ENCODE data around the gene HNRNPUL2.
A peak's percentile ranks its signal among the peaks of the same experiment; 100 is the strongest.
"Not testable (repeated sequence)": the region's sequence is repeated elsewhere in the genome, so short reads cannot be mapped to it uniquely, and the experiment has no call there.

The HNRNPUL2 gene

DNA sequence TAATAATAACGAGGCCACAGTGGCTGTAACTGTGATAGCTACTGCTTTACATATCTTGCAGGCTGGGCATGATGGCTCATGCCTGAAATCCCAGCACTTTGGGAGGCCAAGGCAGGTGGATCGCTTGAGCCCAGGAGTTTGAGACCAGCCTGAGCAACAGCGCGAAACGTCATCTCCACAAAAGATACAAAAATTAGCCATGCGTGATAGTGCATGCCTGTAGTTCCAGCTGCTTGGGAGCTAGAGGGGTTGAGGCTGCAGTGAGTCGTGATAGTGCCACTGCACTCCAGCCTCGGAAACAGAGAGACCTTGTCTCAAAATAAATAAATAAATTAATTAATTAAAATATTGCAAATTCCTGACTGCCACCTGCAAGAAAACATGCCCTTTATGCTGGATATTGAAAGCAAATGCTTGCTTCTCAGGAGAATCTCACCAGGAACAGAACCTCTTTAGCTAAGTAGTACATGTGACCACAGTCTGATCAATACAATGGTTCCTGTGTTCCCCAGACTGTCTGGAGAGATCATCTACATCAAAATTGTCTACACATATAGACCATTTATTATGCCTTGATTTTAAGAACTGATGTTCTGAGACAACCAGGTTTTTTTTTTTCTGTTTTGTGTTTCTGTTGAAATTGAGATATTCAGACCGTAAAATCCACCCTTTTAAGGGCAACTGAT lies 20.4 kb upstream of the HNRNPUL2 start:
- H3K27ac Mint-ChIP-seq: no peak overlapping the region
- H3K4me1 Mint-ChIP-seq (ENCODE audit: low read depth): peaks cover 16% of the 10 kb centered on the region
- H3K27me3 Mint-ChIP-seq: no peaks in the 10 kb centered on the region
- peaks cover 5% of the 10 kb centered on the region for H3K36me3 Mint-ChIP-seq (ENCODE audit: low read depth)
- H3K4me3 Mint-ChIP-seq: no peak overlapping the region
- no peaks in the 10 kb centered on the region for H3K9me3 Mint-ChIP-seq

- Mint-ChIP-seq H3K4me1 (ENCODE audit: low read depth) (peaks cover 7% of the 10 kb centered on the region), H3K36me3 (ENCODE audit: low read depth) (peaks cover 41% of the 10 kb centered on the region), H3K27me3 (no peaks in the 10 kb centered on the region), H3K9me3 (no peaks in the 10 kb centered on the region), H3K4me3 (no peak overlapping the region), H3K27ac (no peak overlapping the region)
Measured at GRCh38 chr11:62737196-62737595, 9.9 kb upstream of the HNRNPUL2 start.

DNA sequence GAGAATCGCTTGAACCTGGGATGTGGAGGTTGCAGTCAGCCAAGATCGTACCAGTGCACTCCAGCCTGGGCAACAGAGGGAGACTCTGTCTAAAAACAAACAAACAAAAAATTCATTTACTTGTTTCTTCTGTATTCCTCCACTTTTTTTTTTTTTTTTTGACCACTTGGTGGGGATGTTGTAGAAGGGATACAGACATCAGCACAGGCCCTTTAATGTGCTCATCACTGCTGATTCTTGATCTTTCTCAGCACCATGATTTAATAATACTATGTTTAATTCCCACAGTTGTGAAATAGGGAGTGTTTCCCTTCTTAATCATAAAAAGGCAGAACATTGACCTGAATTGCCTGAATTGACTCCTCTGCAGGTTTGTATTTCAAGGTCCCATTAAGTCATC lies 5.6 kb upstream of the HNRNPUL2 start:
- Mint-ChIP-seq H3K9me3 (no peaks in the 10 kb centered on the region), H3K27ac (no peak overlapping the region), H3K36me3 (ENCODE audit: low read depth) (peaks cover 33% of the 10 kb centered on the region), H3K27me3 (no peaks in the 10 kb centered on the region), H3K4me1 (ENCODE audit: low read depth) (peaks cover 28% of the 10 kb centered on the region), H3K4me3 (no peak overlapping the region)

- Mint-ChIP-seq H3K4me3 (peak overlapping the region; percentile 95), H3K36me3 (ENCODE audit: low read depth) (peaks cover 30% of the 10 kb centered on the region), H3K4me1 (ENCODE audit: low read depth) (peaks cover 46% of the 10 kb centered on the region)
- not testable (repeated sequence) for H3K27me3 Mint-ChIP-seq, H3K27ac Mint-ChIP-seq, H3K9me3 Mint-ChIP-seq
Measured at GRCh38 chr11:62730076-62730475, 2.8 kb upstream of the HNRNPUL2 start.

DNA sequence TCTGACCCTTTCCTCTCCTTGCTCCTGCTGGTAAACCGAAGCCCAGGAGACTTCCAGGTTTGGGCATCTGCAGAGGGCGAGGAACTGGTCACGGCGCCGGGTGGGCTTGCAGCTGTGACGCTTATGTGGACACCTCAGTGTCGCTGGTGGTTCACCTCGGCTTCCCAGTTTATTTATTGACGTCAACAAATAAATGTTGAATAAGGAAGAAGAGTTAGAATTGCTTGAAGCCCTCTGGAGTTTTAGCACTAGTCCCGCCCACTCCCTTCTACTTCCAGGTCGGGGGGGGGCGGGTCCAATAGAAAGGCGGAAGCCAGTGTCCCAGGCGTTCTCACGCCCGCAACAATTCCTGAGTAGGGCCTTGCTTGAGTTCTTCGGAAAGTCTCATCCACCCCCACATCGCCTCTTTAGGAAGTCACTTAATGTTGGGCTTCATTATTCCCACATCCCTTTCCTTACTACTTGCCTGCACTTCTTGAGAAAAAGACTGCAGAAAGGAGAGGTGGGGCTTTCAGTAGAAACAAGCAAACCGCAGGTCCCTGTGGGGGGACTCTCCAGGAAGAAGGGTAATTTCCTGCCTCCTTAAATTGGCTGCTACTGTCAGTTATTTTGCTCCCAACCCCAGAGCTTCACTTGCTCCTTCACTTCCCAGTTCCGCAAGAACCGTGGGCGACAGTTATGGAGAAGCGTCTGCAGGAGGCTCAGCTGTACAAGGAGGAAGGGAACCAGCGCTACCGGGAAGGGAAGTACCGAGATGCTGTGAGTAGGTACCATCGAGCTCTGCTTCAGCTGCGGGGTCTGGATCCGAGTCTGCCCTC lies 1.1 kb upstream of the HNRNPUL2 start, which contains the start of gene TTC9C:
TTC9C (plus strand) TSS at position 316 of the 818 bp plus-strand sequence; CDS start at position 679, 363 bp downstream.
- H3K4me3 Mint-ChIP-seq: peak within 1 kb of the TSS; percentile 95
- peak within 1 kb of the TSS; percentile 99 for H3K27ac Mint-ChIP-seq
- H3K4me1 Mint-ChIP-seq (ENCODE audit: low read depth): peaks cover 63% of the 10 kb centered on the region
- no peaks in the 10 kb centered on the region for H3K9me3 Mint-ChIP-seq
- H3K27me3 Mint-ChIP-seq: no peaks in the 10 kb centered on the region
- peaks cover 41% of the 10 kb centered on the region for H3K36me3 Mint-ChIP-seq (ENCODE audit: low read depth)

- Mint-ChIP-seq H3K9me3 (no peaks in the 10 kb centered on the region), H3K27ac (peak overlapping the region; percentile 99), H3K4me1 (ENCODE audit: low read depth) (peaks cover 62% of the 10 kb centered on the region), H3K27me3 (no peaks in the 10 kb centered on the region), H3K36me3 (ENCODE audit: low read depth) (peaks cover 41% of the 10 kb centered on the region), H3K4me3 (peak overlapping the region; percentile 95)
Measured at GRCh38 chr11:62727872-62728170, 564 bp upstream of the HNRNPUL2 start.

DNA sequence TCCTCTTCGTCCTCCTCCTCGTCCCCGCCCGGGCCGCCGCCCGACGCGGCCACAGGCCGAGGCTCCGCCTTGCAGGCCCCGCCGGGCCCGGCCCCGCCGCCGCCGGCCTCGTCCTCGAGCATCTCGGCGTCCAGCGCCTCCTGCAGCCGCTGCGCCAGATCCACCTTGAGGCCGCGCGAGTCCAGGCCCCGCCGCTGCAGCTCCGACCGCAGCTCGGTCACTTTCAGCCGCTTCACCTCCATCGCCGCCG lies 417 bp downstream of the HNRNPUL2 start:
- peaks cover 51% of the 10 kb centered on the region for H3K36me3 Mint-ChIP-seq (ENCODE audit: low read depth)
- H3K4me1 Mint-ChIP-seq (ENCODE audit: low read depth): peaks cover 69% of the 10 kb centered on the region
- H3K4me3 Mint-ChIP-seq: peak overlapping the region; percentile 95
- peak overlapping the region; percentile 99 for H3K27ac Mint-ChIP-seq
- no peaks in the 10 kb centered on the region for H3K27me3 Mint-ChIP-seq
- H3K9me3 Mint-ChIP-seq: no peaks in the 10 kb centered on the region

- H3K36me3 Mint-ChIP-seq (ENCODE audit: low read depth): peaks cover 56% of the 10 kb centered on the region
- no peaks in the 10 kb centered on the region for H3K27me3 Mint-ChIP-seq
- peaks cover 66% of the 10 kb centered on the region for H3K4me1 Mint-ChIP-seq (ENCODE audit: low read depth)
- H3K27ac Mint-ChIP-seq: peak overlapping the region; percentile 99
- no peaks in the 10 kb centered on the region for H3K9me3 Mint-ChIP-seq
- H3K4me3 Mint-ChIP-seq: peak overlapping the region; percentile 95
Measured at GRCh38 chr11:62726156-62726914, 922 bp downstream of the HNRNPUL2 start.

DNA sequence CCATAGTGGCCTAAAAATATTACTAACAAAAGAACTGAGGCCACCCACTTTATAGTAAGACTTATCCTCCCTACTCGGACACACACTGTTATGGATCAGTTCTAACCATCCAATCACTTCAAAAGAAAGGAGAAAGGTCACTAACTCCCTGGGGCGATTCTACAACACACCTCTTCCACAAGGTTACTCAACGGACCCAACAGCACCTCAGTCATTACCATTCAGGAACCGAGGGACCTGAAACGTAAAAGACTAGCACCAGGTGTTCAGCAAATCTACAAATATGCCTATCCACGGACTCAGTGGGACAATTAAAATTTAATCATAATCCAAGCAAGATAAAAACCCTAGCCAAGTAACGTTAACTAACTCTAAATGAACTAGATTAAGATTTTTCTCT lies 1.6 kb downstream of the HNRNPUL2 start:
- Mint-ChIP-seq H3K27ac (peak overlapping the region; percentile 99), H3K4me1 (ENCODE audit: low read depth) (peaks cover 61% of the 10 kb centered on the region), H3K9me3 (no peaks in the 10 kb centered on the region), H3K36me3 (ENCODE audit: low read depth) (peaks cover 59% of the 10 kb centered on the region), H3K27me3 (no peaks in the 10 kb centered on the region), H3K4me3 (peak overlapping the region; percentile 95)

- Mint-ChIP-seq H3K4me3 (peak overlapping the region; percentile 95), H3K9me3 (no peaks in the 10 kb centered on the region), H3K27ac (peak overlapping the region; percentile 67), H3K4me1 (ENCODE audit: low read depth) (peaks cover 62% of the 10 kb centered on the region), H3K27me3 (no peaks in the 10 kb centered on the region), H3K36me3 (ENCODE audit: low read depth) (peaks cover 70% of the 10 kb centered on the region)
Measured at GRCh38 chr11:62724171-62724570, 3.1 kb downstream of the HNRNPUL2 start.

GRCh38 chr11:62721994-62722393 lies 5.3 kb downstream of the HNRNPUL2 start:
- Mint-ChIP-seq H3K4me1 (ENCODE audit: low read depth) (peaks cover 53% of the 10 kb centered on the region), H3K27me3 (no peaks in the 10 kb centered on the region), H3K9me3 (no peaks in the 10 kb centered on the region), H3K4me3 (no peak overlapping the region), H3K36me3 (ENCODE audit: low read depth) (peaks cover 83% of the 10 kb centered on the region), H3K27ac (peak overlapping the region; percentile 66)

DNA sequence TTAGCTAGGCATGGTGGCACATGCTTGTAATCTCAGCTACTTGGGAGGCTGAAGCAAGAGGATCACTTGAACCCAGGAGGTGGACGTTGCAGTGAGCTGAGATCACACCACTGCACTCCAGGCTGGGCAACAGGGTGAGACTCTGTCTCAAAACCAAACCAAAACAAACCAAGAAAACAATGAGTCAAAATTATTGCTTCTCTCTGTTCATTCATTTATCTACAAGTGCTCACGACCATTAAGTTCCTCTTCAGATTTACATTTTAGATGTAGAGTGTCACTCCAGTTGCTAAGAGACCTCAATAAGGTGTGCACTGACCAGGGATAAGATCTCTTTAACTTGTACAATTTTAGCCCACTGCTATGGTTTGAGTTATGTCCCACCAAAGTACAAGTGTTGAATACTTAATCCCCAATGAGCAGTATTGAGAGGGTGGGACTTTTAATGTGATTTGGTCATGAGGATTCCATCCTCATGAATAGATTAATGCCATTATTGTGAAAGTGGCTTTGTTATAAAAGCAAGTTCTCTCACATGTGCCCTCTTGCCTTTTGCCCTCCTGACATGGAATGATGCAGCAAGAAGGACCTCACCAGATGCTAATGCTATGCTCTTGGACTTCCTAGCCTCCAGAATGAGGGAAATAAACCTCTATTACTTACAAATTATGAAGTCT lies 7.8 kb downstream of the HNRNPUL2 start:
- Mint-ChIP-seq H3K36me3 (ENCODE audit: low read depth) (peaks cover 88% of the 10 kb centered on the region), H3K4me1 (ENCODE audit: low read depth) (peaks cover 45% of the 10 kb centered on the region), H3K4me3 (no peak overlapping the region), H3K9me3 (no peaks in the 10 kb centered on the region), H3K27ac (peak overlapping the region; percentile 37), H3K27me3 (no peaks in the 10 kb centered on the region)

DNA sequence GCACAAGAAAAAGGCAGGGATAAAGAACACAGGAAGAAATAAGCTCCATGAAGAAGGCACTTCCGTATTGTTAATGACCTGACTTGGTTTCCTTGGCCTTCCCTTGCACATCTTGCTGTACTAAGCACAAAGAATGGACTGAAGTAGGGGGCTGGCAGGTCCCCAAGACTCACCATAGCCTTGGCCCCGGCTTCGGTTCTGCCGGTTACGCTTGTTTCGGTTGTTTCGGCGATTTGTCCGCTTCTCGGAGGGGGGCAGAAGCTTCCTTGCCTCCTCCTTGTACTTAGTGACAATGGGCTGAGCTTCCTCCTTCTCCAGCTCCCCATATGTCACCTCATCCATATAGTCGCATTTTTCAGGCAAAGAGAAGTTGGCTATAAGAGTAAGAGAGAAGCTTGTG lies 10.4 kb downstream of the HNRNPUL2 start:
- peaks cover 85% of the 10 kb centered on the region for H3K36me3 Mint-ChIP-seq (ENCODE audit: low read depth)
- H3K4me1 Mint-ChIP-seq (ENCODE audit: low read depth): peaks cover 44% of the 10 kb centered on the region
- peak overlapping the region; percentile 22 for H3K27ac Mint-ChIP-seq

GRCh38 chr11:62716206-62716605 lies 11.1 kb downstream of the HNRNPUL2 start:
- Mint-ChIP-seq H3K4me3 (no peak overlapping the region), H3K9me3 (no peaks in the 10 kb centered on the region), H3K27me3 (no peaks in the 10 kb centered on the region), H3K4me1 (ENCODE audit: low read depth) (peaks cover 44% of the 10 kb centered on the region), H3K36me3 (ENCODE audit: low read depth) (peaks cover 82% of the 10 kb centered on the region), H3K27ac (peak overlapping the region; percentile 29)

More for the DNA sequence above, 10.4 kb downstream of the HNRNPUL2 start:
- Mint-ChIP-seq H3K27me3 (no peaks in the 10 kb centered on the region), H3K4me3 (no peak overlapping the region), H3K9me3 (no peaks in the 10 kb centered on the region)

Measured in stimulated activated naive CD8-positive, alpha-beta T cell treated with anti-CD3 and anti-CD28 coated beads, Interleukin-15, Interleukin-2, amounts not matched to agents 100 ng/mL and 50 ng/mL, for 24 hours (primary cell).